Measurements from ENCODE around the gene PLEKHA6.

The PLEKHA6 gene

GRCh38 chr1:204259196-204259595 lies 100.5 kb downstream of the PLEKHA6 start:
- TF ChIP-seq, protein P1, sequence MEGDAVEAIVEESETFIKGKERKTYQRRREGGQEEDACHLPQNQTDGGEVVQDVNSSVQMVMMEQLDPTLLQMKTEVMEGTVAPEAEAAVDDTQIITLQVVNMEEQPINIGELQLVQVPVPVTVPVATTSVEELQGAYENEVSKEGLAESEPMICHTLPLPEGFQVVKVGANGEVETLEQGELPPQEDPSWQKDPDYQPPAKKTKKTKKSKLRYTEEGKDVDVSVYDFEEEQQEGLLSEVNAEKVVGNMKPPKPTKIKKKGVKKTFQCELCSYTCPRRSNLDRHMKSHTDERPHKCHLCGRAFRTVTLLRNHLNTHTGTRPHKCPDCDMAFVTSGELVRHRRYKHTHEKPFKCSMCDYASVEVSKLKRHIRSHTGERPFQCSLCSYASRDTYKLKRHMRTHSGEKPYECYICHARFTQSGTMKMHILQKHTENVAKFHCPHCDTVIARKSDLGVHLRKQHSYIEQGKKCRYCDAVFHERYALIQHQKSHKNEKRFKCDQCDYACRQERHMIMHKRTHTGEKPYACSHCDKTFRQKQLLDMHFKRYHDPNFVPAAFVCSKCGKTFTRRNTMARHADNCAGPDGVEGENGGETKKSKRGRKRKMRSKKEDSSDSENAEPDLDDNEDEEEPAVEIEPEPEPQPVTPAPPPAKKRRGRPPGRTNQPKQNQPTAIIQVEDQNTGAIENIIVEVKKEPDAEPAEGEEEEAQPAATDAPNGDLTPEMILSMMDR (conservative IDR thresholded peaks at IDR 0.05; ENCODE audit: low read depth, low read length), result no peak
- DNase-seq (ENCODE audit: low read depth), result no peak
- no peak overlapping the region for H3K4me3 ChIP-seq (ENCODE audit: low read length)

- DNase-seq (ENCODE audit: low read depth), result no peak
- no peak overlapping the region for H3K4me3 ChIP-seq (ENCODE audit: low read length)
- TF ChIP-seq, protein P1 (conservative IDR thresholded peaks at IDR 0.05; ENCODE audit: low read depth, low read length), result peak; percentile 97
These were observed 101.3 kb downstream of the PLEKHA6 start for GRCh38 chr1:204258213-204259115.

DNA sequence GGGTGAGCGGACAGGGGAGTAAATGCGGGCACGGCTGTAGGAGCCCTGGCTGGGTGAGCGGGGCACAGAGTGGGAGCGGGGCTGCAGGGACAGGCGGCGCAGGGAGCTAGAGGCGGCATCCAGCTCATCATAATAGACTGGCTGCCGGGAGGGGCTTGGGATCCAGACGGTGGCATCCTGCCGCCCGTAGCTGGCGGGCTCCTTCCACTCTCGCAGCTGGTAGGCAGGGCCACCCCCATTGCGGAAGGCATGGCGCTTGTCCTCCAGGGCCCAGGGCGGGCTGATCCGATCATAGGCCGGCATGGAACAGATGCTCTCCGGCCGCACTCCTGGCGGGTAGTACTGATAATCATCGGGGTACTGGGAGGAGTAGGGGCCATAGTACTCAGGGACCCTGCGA lies 102.3 kb downstream of the PLEKHA6 start:
- TF ChIP-seq, protein P1 (conservative IDR thresholded peaks at IDR 0.05; ENCODE audit: low read depth, low read length), result no peak
- H3K4me3 ChIP-seq (ENCODE audit: low read length), result no peak overlapping the region
- DNase-seq (ENCODE audit: low read depth), result no peak

DNA sequence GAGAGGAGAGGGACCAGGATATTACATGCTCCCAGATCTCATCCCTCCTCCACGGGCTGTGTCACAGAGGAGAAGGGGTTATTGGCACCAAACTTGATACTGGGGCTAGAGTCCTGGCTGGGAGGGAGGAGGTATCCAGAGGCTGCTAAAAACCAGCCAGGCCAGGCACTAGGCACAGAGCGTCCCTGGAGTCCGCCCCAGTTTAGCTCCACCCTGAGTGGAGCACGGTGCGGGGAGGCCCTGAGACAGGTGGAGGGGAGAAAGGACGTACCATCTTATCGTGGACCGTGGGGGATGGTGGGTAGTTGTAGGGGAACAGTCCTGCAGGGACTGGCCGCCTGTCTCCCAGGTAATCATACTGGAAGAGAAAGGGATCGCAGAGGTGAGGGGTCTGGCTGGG lies 103.2 kb downstream of the PLEKHA6 start:
- TF ChIP-seq, protein P1 (conservative IDR thresholded peaks at IDR 0.05; ENCODE audit: low read depth, low read length), result no peak
- no peak for DNase-seq (ENCODE audit: low read depth)
- H3K4me3 ChIP-seq (ENCODE audit: low read length), result no peak overlapping the region

DNA sequence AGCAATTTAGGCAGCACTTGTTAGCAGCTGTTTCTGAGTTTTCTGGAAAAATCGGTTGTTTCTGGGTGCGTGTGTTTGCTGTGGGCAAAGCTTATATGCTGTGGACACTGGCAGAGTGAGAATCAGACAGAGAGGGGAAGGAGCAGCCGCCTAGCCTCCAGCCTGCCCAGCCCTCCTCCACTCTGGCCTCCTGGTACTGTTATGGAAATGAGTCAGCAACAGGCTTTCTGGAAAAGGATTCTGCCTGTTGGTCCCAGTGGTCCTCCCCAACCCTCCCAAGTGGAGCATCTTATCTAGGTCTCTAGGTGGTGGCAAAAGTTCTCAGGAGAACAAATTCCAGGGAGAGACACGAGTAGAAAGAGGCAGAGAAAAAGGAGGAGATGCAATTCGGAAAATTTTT lies 103.8 kb downstream of the PLEKHA6 start:
- DNase-seq (ENCODE audit: low read depth), result no peak
- TF ChIP-seq, protein P1 (conservative IDR thresholded peaks at IDR 0.05; ENCODE audit: low read depth, low read length), result no peak
- H3K4me3 ChIP-seq (ENCODE audit: low read length), result no peak overlapping the region

DNA sequence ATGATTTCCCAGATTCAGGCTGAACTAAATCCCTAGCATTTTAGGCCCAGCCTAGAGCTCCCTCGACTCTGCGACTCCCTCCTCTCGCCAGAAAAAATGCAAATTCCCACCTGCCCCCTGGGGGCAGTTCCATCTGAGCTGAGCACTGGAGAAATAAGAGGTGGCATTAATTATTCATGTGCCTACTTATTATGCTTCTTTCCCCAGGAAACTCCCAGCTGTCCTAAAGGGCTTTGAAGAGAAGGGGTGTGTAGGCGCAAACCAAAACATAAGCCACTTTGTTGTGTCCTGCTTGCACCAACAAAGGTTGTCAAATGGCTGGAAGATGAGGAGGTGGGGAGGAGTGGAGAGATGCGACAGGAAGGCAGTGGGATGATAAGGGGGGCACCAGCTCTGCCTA lies 104.5 kb downstream of the PLEKHA6 start:
- TF ChIP-seq, protein P1 (conservative IDR thresholded peaks at IDR 0.05; ENCODE audit: low read depth, low read length), result no peak
- DNase-seq (ENCODE audit: low read depth), result no peak
- no peak overlapping the region for H3K4me3 ChIP-seq (ENCODE audit: low read length)
